ENCODE measurements around the gene RIPK1.
"Not testable (repeated sequence)": the region's sequence is repeated elsewhere in the genome, so short reads cannot be mapped to it uniquely, and the experiment has no call there.

RIPK1 gene

GRCh38 chr6:3068329-3069214 is at the start of gene RIPK1:
RIPK1 (plus strand) TSS chr6:3068494; CDS start chr6:3076824, 8,330 bp downstream.
- DNase-seq (ENCODE audit: low spot score): peak; percentile 89

GRCh38 chr6:3019065-3019464 is 49.2 kb upstream of the RIPK1 start:
- no peak for DNase-seq (ENCODE audit: low spot score)

- no peak for DNase-seq (ENCODE audit: low spot score)
Observed at GRCh38 chr6:3019749-3020320, 48.5 kb upstream of the RIPK1 start.

- not testable (repeated sequence) for DNase-seq (ENCODE audit: low spot score)
Observed at GRCh38 chr6:3020976-3021598, 47.2 kb upstream of the RIPK1 start.

GRCh38 chr6:3022765-3023662 is 45.3 kb upstream of the RIPK1 start:
- no peak for DNase-seq (ENCODE audit: low spot score)

- peak; percentile 56 for DNase-seq (ENCODE audit: low spot score)
Observed at GRCh38 chr6:3023663-3024483, 44.4 kb upstream of the RIPK1 start.

- DNase-seq (ENCODE audit: low spot score): peak; percentile 45
Observed at GRCh38 chr6:3026791-3027626, 41.3 kb upstream of the RIPK1 start.

- DNase-seq (ENCODE audit: low spot score): not testable (repeated sequence)
Observed at GRCh38 chr6:3028156-3028555, 40.1 kb upstream of the RIPK1 start.

- no peak for DNase-seq (ENCODE audit: low spot score)
Observed at GRCh38 chr6:3031857-3032640, 36.2 kb upstream of the RIPK1 start.

- DNase-seq (ENCODE audit: low spot score): no peak
Observed at GRCh38 chr6:3032986-3033385, 35.3 kb upstream of the RIPK1 start.

- no peak for DNase-seq (ENCODE audit: low spot score)
Observed at GRCh38 chr6:3033652-3034051, 34.6 kb upstream of the RIPK1 start.

GRCh38 chr6:3035397-3035796 is 32.9 kb upstream of the RIPK1 start:
- DNase-seq (ENCODE audit: low spot score): no peak

GRCh38 chr6:3036861-3037637 is 31.2 kb upstream of the RIPK1 start:
- no peak for DNase-seq (ENCODE audit: low spot score)

- no peak for DNase-seq (ENCODE audit: low spot score)
Observed at GRCh38 chr6:3037638-3038365, 30.5 kb upstream of the RIPK1 start.

- no peak for DNase-seq (ENCODE audit: low spot score)
Observed at GRCh38 chr6:3039384-3039783, 28.9 kb upstream of the RIPK1 start.

GRCh38 chr6:3041147-3041546 is 27.1 kb upstream of the RIPK1 start:
- DNase-seq (ENCODE audit: low spot score): no peak

- no peak for DNase-seq (ENCODE audit: low spot score)
Observed at GRCh38 chr6:3041606-3042005, 26.7 kb upstream of the RIPK1 start.

GRCh38 chr6:3045369-3045768 is 22.9 kb upstream of the RIPK1 start:
- DNase-seq (ENCODE audit: low spot score): no peak
